OCI-LY3 (cell line): Measurements from ENCODE around the gene CUL1.

Source experiments
- H2AFZ ChIP-seq: fragments of 200-600, 300-600 bp; shearing (Covaris generic); 2 replicates; pipeline ENCODE4 v1.6.0; 2014; ENCODE audit warnings: antibody characterized with exemption, low read depth, low read length
- H3K27ac ChIP-seq: fragments of 200-600, 300-600 bp; sonication (generic); 2 replicates; pipeline ENCODE4 v1.5.1; 2014; ENCODE audit warnings: mild to moderate bottlenecking, low read length, moderate library complexity, mixed read lengths
- H3K27me3 ChIP-seq: fragments of 200-600, 300-600 bp; sonication (generic); 2 replicates; pipeline ENCODE4 v1.6.1; 2014; ENCODE audit warnings: low read depth, low read length, mixed read lengths
- H3K36me3 ChIP-seq: fragments of 200-600, 300-600 bp; sonication (generic); replicated peaks from 2 replicates; pipeline ENCODE3; 2014; ENCODE audit warnings: low read depth, low read length, mixed read lengths
- H3K4me1 ChIP-seq: fragments of 300-600, 200-600 bp; sonication (generic); 2 replicates; pipeline ENCODE4 v1.6.1; 2014; ENCODE audit warnings: low read length, mixed read lengths
- H3K4me2 ChIP-seq: fragments of 200-600, 300-600 bp; sonication (generic); 2 replicates; pipeline ENCODE4 v1.6.1; 2014; ENCODE audit warnings: low read length, mixed read lengths
- H3K4me3 ChIP-seq: fragments of 300-600, 200-600 bp; sonication (generic); 2 replicates; pipeline ENCODE4 v1.5.1; 2014; ENCODE audit warnings: antibody characterized with exemption, mild to moderate bottlenecking, low read length, moderate library complexity
- H3K79me2 ChIP-seq: fragments of 300-600, 200-600 bp; shearing (Covaris generic); 2 replicates; pipeline ENCODE4 v1.6.1; 2014; ENCODE audit warnings: mild to moderate bottlenecking, low read length, mixed read lengths
- H3K9ac ChIP-seq: fragments of 300-600, 200-600 bp; shearing (Covaris generic); 2 replicates; pipeline ENCODE4 v1.6.0; 2014; ENCODE audit warnings: mild to moderate bottlenecking, low read length, moderate library complexity
- H3K9me3 ChIP-seq: fragments of 200-600, 300-600 bp; shearing (Covaris generic); 2 replicates; pipeline ENCODE4 v1.6.1; 2014; ENCODE audit warnings: low read length, mixed read lengths; ENCODE audit not compliant: insufficient read depth
- H4K20me1 ChIP-seq: fragments of 200-600, 300-600 bp; sonication (generic); 2 replicates; pipeline ENCODE4 v1.6.1; 2016; ENCODE audit warnings: low read length, mixed read lengths; ENCODE audit not compliant: insufficient read depth
- CTCF ChIP-seq: fragments of 200-600, 300-600 bp; sonication (generic); IDR thresholded peaks from 2 replicates; pipeline ENCODE4 v1.5.1; 2014; ENCODE audit warnings: antibody characterized with exemption, low read length, low read depth
- EZH2phosphoT487 ChIP-seq: fragments of 200-600 bp; shearing (Covaris generic); IDR thresholded peaks from 2 replicates; pipeline ENCODE4 v1.6.1; 2018; ENCODE audit warnings: antibody characterized with exemption, mixed run types, low read depth

Gene CUL1

GRCh38 chr7:148726385-148726784 is 27.7 kb downstream of the CUL1 start:
- no peaks in the 10 kb centered on the region for H3K9me3 ChIP-seq
- no peak overlapping the region for H2AFZ ChIP-seq
- H3K4me2 ChIP-seq, result peak overlapping the region; percentile 27
- H3K79me2 ChIP-seq, result peaks cover 96% of the 10 kb centered on the region
- peaks cover 3% of the 10 kb centered on the region for H3K36me3 ChIP-seq
- H3K4me1 ChIP-seq, result peaks cover 28% of the 10 kb centered on the region
- H3K27me3 ChIP-seq, result no peaks in the 10 kb centered on the region
- TF ChIP-seq EZH2phosphoT487 (no peak), CTCF (no peak)
- H3K4me3 ChIP-seq, result no peak overlapping the region
- H4K20me1 ChIP-seq, result peaks cover 90% of the 10 kb centered on the region
- H3K9ac ChIP-seq, result no peak overlapping the region
- no peak overlapping the region for H3K27ac ChIP-seq

GRCh38 chr7:148727501-148728278 is 29.0 kb downstream of the CUL1 start:
- H3K27me3 ChIP-seq, result no peaks in the 10 kb centered on the region
- peaks cover 16% of the 10 kb centered on the region for H3K36me3 ChIP-seq
- H2AFZ ChIP-seq, result no peak overlapping the region
- TF ChIP-seq EZH2phosphoT487 (no peak), CTCF (no peak)
- H4K20me1 ChIP-seq, result peaks cover 81% of the 10 kb centered on the region
- H3K4me2 ChIP-seq, result peak overlapping the region; percentile 24
- peaks cover 95% of the 10 kb centered on the region for H3K79me2 ChIP-seq
- peaks cover 28% of the 10 kb centered on the region for H3K4me1 ChIP-seq
- H3K4me3 ChIP-seq, result no peak overlapping the region
- H3K9me3 ChIP-seq, result no peaks in the 10 kb centered on the region
- H3K27ac ChIP-seq, result no peak overlapping the region
- no peak overlapping the region for H3K9ac ChIP-seq

DNA sequence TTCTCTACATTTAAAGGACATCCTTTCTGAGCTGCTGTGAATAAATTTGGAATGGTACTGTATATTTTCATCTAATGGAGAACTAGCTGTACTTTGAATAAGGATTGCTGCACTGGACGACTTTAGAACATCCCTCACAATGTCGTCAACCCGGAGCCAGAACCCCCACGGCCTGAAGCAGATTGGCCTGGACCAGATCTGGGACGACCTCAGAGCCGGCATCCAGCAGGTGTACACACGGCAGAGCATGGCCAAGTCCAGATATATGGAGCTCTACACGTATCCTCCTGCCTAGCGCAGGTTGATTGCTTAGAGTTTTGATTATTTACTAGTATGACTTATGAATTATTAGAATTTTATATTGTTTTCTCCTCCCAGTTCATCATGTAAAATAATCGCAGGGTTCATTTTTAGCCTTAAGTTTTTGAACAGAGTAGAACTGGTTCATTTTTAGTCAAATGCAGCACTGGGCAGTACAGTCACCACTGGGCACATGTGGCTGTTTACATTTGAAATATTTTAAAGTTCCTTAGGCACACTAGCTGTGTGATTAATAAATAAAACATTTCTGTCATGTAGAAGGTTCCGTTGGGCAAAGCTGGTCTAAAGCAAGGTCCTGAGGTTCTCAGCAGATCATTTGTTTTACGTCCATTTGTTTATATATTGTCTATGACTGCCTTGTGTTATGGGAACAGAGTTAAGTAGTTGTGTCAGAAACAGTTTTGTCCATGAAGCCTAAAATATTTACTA is 31.5 kb downstream of the CUL1 start:
- no peaks in the 10 kb centered on the region for H3K9me3 ChIP-seq
- no peak overlapping the region for H2AFZ ChIP-seq
- no peak for TF ChIP-seq CTCF
- TF ChIP-seq EZH2phosphoT487, result no peak
- no peak overlapping the region for H3K27ac ChIP-seq
- no peaks in the 10 kb centered on the region for H3K27me3 ChIP-seq
- no peak overlapping the region for H3K4me3 ChIP-seq
- H3K9ac ChIP-seq, result no peak overlapping the region
- H3K4me1 ChIP-seq, result peaks cover 28% of the 10 kb centered on the region
- no peak overlapping the region for H3K4me2 ChIP-seq
- H3K36me3 ChIP-seq, result peaks cover 39% of the 10 kb centered on the region
- peaks cover 95% of the 10 kb centered on the region for H3K79me2 ChIP-seq
- peaks cover 78% of the 10 kb centered on the region for H4K20me1 ChIP-seq

GRCh38 chr7:148732862-148733261 is 34.2 kb downstream of the CUL1 start:
- peaks cover 2% of the 10 kb centered on the region for H3K4me1 ChIP-seq
- no peak overlapping the region for H3K27ac ChIP-seq
- H3K27me3 ChIP-seq, result no peaks in the 10 kb centered on the region
- TF ChIP-seq CTCF (no peak), EZH2phosphoT487 (no peak)
- peaks cover 61% of the 10 kb centered on the region for H4K20me1 ChIP-seq
- peaks cover 43% of the 10 kb centered on the region for H3K36me3 ChIP-seq
- peaks cover 77% of the 10 kb centered on the region for H3K79me2 ChIP-seq
- H3K9ac ChIP-seq, result no peak overlapping the region
- H3K4me2 ChIP-seq, result no peak overlapping the region
- H2AFZ ChIP-seq, result no peak overlapping the region
- no peak overlapping the region for H3K4me3 ChIP-seq
- H3K9me3 ChIP-seq, result no peaks in the 10 kb centered on the region
